Stimulated activated CD8-positive, alpha-beta memory T cell treated with anti-CD3 and anti-CD28 coated beads, Interleukin-4, amount 100 ng/mL, for 48 hours (primary cell): ENCODE results near the gene CCL14.
"Not testable (repeated sequence)": the region's sequence is repeated elsewhere in the genome, so short reads cannot be mapped to it uniquely, and the experiment has no call there.

ENCODE experiments used
- DNase-seq: peaks from one replicate; pipeline ENCODE4 v3.0.0-alpha.2; 2020

Gene CCL14

DNA sequence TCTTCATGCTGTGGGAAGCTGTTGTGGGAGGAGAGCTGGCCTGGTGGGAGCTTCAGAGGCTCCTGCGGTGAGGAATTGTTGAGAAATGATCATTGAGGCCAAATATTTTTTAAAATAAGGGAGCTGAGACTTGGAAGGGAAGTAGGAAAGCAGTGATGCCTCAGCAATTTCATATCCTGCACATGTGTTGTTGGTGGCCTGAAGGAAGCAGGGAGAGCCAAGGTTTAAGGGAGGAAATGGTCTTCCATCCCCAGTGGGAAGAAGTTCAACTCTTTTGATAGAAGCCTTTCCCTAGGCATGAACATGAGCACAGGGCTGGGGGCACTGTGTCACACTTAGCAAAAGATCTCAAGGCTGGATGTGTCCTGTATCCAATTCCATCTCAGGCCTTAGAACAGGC, at the start of gene CCL14:
TSS of gene CCL14 (minus strand) at position 87 of the 400 bp plus-strand sequence. CDS start at position 7, 80 bp downstream.
- DNase-seq: no peak

DNA sequence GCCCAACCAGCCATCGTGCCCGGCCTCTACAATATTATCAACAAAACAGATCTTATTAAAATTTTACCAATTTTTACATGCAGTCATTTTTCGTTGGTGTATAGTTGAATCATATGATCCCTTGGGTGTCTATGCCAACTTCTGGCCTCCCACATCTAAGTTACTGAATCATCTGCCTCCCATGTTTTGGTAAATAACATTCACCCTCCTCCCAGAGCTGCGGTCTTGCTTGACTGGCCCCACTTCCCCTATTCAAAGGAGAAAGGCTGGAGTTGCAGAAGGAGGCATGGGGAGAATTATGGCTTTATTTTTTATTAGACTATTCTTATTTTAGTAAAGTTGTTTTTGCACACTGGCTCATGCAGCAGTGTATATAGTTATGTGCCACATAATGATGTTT, 49.7 kb upstream of the CCL14 start:
- no peak for DNase-seq

DNA sequence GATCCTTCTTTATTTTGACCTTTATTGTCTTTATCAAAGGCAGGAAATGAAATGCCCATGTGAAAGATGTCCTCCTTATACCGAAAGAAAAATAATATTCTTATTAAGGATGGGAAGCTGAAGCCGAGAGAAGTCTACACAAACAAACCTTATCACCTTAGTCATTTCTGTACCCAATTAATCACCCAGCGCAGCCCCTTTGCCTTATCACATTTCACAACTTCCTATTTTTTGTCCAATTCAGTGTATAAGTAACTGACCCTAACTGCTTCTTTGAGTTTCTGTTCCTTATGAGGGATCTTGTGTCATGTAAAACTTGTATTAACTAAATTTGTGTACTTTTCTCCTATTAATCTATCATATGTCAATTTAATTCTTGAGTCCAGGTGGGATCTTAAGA, 47.6 kb upstream of the CCL14 start:
- no peak for DNase-seq

DNA sequence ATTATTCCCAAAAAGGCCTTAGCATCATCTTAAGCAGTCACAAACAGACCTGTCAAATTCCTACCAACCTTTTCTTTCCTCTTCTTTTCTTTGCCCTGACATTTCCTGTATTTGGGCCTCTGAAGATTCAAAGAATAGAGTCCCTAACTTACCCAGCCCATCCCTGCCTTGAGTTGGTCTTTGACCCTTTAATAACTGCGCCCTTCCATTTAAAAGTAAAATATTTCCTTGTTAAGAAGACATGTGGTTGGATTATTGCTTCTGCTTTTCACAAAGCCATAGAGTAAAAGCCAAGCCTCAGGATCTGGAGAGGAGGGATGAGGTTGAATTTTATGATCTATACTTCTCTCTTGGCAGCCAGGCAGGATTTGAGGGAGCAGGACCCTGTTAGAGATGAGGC, 44.4 kb upstream of the CCL14 start:
- no peak for DNase-seq

DNA sequence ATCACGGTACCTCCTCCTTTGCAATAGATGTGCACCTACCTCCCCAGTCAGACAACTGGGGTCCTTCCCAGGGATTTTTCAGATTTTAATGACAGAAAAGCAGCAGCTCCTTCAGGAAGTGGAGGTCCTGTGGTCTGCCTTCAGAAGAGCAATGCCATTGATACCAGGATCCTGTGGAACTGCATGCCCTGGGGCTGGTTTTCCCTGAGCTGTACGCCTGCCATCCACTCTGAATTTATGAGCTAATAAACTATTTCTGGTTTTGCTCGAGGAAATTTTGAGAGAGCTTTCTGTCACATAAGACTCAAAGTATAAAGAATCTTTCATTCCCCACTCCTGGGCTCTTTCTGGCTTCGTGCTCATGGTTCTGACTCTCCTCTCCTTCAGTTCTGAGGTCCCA, 41.2 kb upstream of the CCL14 start:
- no peak for DNase-seq

DNA sequence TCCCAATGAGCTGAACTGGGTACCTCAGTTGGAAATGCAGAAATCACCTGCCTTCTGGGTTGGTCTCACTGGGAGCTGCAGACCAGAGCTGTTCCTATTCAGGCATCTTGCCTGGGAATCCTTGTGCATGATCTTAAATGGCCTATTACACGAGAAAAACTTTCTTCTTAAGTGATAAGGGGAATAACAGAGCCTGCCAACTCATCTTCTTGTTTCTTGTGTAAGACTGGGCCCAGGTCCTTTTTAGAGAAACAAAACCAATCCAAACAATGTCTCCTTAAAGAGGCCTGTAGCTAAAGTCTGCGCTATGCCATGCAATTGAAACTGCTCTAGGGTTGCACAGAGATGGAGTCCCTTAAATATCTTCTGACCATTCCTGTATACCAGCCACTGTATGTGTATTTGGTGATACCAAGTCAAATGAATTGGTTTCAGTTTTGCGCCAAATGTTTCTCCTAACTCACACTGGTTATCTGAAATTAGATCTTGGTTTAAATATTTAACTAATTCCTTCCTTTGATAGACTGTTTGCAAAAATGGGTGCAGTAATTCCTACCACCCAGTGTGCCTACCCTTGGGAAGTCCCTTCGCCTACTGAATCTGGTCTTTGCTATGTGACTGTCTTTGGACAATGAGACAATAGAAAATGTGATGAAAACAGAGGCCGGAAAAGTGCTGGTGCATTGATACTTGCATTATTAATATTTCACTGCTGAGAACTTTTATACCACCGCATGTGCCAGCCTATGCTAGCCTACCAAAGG, 37.8 kb upstream of the CCL14 start:
- DNase-seq: no peak

DNA sequence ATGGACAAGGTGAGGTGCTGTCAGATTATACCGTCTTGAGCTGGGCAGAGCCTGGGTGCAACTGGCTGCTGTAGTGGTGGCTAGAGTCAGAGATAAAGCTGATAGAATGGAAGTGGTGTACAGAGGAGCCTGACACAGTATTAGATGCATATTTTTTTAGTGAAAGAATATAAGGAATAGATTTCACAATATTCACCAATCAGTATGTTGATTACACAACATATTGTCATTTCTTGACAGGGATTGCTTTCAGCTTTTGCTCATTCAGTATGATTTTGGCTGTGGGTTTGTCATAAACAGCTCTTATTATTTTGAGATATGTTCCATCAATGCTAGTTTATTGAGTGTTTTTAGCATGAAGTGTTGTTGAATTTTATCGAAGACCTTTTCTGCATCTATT, 32.9 kb upstream of the CCL14 start:
- no peak for DNase-seq

DNA sequence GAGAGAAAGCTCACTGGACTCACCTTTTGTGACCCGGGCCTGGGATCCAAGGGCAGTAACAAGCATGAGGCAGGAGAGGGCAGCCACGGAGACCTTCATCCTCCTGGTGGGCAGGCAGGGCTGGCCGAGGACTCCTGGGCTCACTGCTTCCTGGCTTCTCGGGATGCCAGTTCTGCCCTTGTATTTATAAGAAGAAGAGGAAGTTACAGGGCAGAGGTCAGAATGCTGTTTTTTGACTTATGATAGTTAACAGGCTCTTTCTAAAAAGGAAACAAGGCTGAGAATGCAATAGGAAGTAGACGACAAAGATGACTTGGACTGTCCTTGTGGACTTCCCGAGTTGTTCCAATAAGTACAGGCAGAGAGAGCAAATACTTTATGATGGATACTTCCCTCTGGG, 31.3 kb upstream of the CCL14 start, which contains the start of gene CCL23:
TSS of gene CCL23 (minus strand) at position 174 of the 400 bp plus-strand sequence. CDS start at position 99, 75 bp downstream.
- no peak for DNase-seq

DNA sequence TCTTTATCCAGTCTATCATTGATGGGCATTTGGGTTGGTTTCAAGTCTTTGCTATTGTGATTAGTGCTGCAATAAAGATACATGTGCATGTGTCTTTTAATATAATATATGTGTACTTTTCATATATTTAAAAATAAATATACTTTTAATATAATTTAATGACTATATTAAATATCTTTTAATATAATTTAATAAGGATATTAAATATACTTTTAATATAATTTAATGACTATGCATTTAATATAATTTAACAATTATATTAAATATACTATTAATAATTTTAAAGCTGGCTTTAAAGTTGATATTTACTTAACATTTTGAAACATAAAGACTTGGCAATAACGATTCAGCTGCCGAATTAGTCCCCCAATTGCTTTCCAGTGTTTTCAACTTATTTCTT, 30.0 kb upstream of the CCL14 start:
- no peak for DNase-seq

DNA sequence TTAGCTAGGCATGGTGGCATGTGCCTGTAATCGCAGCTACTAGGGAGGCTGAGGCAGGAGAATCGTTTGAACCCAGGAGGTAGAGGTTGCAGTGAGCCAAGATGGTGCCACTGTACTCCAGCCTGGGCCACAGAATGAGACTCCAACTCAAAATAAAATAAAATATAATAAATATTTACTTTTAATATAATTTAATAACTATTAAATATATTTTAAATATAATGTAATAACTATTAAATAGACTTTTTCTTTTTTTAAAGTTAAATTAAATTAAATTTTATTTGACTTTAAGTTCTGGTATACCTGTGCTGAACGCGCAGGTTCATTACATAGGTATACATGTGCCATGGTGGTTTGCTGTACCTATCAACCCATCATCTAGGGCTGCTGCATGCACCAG, 29.4 kb upstream of the CCL14 start:
- DNase-seq: not testable (repeated sequence)

DNA sequence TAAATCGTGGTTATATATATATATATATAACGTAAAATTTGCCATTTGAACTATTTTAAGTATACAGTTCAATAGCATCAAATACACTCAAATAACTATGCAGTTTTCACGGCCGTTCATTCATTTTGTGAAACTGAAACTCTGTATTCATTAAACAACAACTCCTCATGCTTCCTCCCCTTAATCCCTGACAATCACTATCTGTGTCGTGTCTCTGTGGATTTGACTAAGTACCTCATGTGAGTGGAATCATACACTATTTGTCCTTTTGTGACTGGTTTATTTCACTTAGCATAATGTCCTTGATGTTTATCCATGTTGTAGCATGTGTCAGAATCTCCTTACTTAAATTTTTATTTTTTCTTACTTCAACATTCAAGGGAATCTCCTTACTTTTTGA, 28.4 kb upstream of the CCL14 start:
- DNase-seq: no peak

DNA sequence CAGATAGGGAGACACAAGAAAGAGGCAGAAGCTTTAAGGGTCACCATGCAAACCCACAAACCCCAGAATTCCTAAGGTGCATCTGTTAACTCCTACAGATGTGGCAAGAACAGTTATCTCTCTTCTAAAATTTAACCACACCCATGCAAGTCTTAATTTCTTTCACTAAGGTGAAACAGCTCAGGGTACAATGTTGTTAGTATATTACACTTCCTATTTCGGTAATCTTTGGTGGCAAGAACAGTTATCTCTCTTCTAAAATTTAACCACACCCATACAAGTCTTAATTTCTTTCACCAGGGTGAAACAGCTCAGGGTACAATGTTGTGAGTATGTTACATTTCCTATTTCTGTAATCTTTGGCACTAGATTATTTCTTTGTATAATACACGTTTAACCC, 24.7 kb upstream of the CCL14 start:
- DNase-seq: no peak

DNA sequence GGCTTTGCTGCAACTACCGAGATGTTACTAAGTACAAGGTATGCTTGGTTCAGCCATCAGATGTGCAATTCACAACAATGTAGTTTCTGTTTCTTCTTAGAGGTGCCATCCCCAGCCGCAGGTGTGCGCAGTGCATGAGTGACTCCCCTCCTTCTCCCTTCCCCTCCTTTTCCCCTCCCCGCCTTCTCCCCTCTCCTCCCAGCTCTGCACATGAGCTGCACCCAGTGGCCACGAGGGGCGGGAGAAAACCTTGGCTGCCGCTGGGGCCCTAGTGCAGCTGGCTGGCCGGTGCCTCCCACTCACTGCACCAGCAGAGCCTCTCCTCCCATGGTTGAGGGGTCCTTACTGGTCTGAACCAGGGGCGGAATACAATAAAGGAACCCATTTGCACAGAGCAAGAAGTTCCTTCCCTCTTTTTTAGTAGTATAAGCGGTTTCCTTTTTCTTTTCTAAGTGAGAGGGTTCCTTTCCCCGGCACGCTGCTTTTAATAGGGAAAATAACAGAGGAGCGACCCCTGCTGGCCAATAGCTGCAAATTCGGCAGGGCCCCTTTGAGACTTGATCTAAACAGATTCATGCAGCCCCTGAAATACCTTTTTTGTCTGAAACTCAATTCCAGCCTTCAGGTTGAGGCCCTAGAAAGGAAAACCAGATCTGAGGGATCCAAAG, 22.6 kb upstream of the CCL14 start:
- DNase-seq: peak; percentile 38

DNA sequence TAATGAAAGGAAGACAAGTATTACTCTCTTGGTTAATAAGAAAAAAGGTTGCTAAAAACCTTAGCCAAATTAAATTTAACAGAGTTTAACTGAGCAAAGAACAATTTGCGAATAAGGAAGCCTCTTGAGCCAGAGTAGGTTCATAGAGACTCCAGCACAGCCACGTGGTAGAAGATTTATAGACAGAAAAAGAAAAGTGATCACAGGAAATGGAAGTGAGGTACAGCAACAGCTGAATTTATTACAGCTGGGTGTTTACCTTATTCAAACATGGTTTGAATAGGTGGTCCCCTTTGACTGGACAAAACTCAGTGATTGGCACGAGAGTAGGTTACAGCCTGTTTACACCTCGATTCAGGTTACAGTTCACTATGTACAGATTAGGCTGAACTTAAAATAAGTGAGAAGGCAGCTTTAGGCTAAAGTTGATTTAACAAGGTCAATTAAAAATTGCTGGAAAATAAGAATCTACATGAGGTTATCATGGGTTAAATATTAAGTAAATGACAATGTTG, 18.1 kb upstream of the CCL14 start:
- DNase-seq: no peak

DNA sequence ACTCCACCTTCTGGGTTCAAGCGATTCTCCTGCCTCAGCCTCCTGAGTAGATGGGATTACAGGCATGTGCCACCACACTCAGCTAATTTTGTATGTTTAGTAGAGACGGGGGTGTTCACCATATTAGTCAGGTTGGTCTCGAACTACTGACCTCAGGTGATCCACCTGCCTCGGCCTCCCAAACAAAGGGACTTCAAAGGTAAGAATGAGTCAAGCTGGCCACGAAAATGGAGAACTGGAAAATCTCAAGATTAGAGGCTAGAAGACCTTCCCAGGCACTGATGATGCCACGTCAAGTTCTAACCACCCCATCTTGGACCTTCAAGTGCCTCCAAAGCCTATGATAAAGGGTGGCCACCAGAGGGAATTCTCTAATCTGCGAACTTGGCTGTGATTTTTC, 16.1 kb upstream of the CCL14 start:
- DNase-seq: no peak

DNA sequence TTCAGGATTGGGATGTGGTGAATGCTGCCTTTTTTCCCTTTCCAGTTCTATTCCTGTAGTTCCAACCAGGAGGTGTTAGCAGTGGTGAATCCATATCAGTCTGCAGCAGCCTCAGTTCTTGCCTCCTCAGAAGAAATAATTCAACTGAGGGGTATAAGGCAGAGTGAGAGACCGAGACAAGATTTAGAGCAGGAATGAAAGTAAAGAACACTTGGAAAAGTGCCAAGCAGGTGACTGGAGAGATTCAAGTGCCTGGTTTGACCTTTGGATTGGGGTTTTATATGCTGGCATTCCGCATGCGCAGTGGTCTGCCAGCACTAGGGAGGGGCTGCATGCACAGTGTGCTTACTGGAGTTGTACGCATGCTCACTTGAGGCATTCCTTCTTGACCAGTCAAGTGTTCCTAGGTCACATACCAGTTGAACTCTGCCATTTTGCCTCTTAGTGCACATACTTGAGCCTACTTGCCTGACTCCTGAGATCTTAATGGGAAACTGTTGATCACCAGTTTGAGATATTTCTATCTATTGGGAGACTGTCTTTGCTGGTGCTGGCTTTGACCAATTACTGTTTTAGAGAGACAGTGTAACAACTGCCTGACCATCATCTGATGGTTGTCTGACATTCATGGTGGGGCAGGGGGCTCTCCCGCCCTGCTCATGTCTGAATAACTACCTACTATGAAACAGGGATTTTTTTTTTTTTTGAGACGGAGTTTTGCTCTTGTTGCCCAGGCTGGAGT, 15.5 kb upstream of the CCL14 start:
- no peak for DNase-seq

DNA sequence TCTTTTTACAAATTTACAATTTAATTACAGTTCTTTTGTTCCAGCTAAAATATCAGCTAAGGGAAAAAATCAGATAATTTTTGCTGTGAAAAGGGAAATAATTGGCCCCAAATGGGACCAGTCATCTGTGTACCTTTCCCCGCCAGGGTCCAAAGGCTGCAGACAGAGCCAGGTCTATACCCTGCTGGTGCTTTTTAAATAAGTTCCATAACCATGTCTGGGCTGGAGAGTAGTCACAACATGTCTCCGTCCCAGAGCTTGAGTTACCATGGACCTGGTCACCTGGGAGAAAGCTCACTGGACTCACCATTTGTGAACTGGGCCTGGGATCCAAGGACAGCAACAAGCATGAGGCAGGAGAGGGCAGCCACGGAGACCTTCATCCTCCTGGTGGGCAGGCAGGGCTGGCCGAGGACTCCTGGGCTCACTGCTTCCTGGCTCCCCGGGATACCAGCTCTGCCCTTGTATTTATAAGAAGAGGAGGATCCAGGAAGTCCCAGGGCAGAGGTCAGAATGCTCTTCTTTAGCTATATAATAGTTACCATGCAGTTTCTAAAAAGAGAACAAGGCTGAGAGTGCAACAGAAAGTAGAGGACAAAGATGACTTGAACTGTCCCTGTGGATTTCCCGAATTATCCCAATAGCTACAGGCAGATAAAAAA, 14.7 kb upstream of the CCL14 start, which contains the start of gene CCL15:
TSS of gene CCL15 (minus strand) at position 444 of the 662 bp plus-strand sequence. CDS start at position 383, 61 bp downstream.
- DNase-seq: no peak

DNA sequence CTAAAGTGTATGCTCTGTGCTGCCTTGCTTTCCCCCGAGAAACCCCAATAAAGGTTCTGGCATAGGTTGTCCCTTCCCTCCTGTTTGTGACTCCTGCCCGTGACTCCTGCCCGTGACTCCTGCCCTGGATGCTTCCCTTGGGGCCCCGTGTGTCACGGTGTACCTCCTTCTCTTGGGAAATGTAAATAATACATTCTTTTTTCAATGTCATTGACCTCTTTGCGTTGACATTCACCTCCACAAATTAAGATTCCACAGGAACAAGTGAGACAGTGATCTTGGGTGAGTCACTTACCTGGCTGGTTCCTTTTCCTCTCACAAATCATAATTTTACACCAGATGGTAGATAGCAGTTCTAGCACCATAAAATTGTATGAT, 14.2 kb upstream of the CCL14 start:
- no peak for DNase-seq

DNA sequence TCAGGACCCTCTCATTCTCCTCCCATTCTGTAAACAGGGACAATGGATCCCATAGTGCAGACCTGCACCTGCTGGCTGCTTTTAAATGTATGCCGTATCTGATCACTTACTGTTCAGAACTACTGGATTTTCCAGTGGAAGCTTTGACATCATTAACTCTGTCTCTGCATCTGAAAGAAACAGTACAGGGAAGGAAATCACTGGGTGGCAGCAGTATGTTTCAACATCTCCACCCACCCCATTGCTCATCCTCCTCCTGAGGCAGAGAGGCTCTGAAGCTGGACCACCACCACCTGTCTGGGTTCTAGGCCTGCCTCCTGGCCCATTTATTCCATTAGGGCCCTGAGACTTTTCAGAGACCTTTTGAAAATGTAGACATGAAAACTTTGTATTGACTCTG, 12.2 kb upstream of the CCL14 start:
- no peak for DNase-seq

DNA sequence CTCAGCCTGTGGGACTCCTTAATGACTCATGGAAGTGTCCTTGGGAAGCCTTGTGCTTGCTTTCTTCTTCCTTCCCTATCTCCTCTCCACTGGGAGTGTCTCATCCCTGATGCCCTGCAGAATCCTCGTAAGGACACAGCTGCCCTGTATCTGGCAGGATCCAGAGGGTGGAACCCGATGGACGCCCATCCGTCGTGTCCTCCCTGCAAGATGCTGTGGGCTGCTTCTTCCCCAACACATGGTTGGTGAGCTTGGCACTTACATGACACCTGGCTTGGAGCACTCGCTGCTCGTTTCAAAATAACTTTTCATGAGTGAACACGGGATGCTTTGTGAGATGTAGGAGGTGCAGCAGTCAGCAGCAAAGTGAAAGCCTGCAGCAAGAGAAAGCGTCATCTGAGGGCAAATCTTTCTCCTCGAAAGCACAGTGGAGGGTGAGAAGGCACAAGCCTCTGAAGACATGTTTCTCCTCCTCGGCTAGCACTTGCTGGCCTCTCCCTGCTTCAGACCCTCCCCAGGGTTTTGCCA, 11.6 kb upstream of the CCL14 start:
- DNase-seq: no peak

DNA sequence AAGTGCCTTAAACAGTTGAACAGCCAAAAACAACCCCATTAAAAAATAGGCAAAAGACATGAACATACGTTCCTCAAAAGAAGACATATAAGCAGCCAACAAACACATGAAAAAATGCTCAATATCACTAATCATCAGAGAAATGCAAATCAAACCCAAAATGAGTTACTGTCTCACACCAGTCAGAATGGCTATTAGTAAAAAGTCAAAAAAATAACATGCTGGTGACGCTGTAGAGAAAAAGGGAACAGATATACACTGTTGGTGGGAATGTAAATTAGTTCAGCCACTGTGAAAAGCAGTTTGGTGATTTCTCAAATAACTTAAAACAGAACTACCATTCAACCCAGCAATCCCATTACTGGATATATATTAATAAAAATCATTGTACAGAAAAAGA, 8.8 kb upstream of the CCL14 start:
- not testable (repeated sequence) for DNase-seq

DNA sequence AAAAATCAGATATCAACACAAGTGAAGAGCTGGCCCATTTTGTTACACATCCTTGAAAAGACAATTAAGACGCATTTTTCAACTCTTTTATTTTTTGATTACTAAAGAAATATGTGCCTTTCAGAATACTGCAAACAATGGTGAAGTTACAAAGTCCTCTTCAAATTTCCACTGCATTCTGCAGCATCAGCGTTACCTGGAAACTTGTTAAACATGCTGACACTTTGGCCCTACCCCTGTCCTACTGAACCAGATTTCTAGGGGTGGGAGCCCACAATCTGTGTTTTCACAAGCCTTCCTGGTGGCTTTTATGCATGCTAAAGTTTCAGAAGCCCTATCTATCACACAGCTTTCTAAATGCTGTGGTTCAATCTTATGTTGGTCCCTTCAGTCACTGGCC, 4.5 kb upstream of the CCL14 start:
- no peak for DNase-seq

DNA sequence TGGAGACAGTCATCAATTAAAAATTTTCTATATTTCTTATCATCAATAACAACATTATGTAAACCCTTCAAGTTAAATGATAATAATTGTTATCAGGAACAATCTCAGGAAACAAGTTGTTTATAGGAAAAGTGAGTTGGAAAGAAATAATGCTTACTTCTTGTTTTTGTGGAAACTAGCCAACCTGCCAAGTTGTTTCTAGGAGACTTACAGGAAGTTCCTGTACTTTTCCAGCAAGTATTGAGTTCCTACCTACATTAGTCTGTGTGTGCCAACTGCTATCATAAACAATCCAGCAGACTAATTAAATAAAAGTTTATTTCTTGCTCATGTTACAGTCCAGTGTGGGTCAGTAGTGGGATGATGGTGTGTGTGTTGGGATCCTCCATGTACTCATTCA, 1.6 kb upstream of the CCL14 start:
- no peak for DNase-seq
